Muscle of arm (tissue), 12 donors: ENCODE data around the gene VEGFD. TPM values are rescaled to one million over a fixed set of nuclear protein-coding genes. Genes with fewer than 3 reads are reported as not detected.

Source experiments
- DNase-seq: peaks from one replicate; pipeline ENCODE4 v3.0.0-alpha.2; 2013
- polyA plus RNA-seq, 12 donors: library from polyadenylated mRNA; unstranded; fragments of 120-200 nt; gene quantifications; one replicate each; pipeline ENCODE4 v1.2.1, GENCODE V29; 2013; ENCODE audit not compliant: insufficient read length in 12 of 12

The VEGFD gene
- polyA plus RNA-seq, 12 donors = 0.45 to 1.7 (median 1.1) TPM; not detected in 2

DNA sequence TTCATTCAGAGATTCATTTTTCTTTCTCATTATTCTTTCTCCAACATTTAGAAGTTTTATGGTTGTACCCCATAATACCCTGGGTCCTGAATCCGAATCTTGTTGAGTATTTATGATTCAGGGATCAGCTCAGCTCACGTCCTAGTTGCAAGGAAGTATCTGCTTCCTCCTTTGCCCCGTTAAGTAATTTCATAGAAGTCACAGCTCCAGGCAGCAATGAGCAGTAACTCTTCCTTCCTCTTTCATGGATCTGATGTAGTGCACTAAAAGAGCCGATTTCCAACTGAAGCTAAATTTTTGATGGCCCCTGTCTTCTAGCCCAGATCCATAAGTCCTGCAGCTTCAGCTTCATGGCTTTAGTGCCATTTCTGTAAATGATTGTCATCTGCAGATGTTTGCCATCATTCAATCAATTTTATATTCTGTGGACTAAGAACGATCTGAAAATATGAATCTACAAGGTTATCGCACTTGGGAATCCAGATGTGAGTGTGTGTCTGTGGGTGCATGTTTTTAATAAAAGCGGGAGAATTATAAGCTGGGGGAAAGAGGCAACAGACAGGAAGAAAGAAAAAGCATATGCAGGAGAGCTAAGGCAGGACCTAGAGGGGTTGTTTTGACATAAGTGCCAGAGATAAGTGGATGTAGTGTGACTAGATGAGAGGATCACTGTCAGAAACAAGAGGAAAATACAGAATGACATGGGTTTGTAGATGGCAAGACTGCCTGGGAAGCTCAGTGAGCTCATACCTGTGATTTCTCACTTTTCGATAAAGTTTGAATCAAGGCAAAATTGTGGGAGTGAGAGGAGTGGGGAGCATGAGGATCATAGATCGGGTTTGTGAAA is 17.5 kb downstream of the VEGFD start:
- no peak for DNase-seq

DNA sequence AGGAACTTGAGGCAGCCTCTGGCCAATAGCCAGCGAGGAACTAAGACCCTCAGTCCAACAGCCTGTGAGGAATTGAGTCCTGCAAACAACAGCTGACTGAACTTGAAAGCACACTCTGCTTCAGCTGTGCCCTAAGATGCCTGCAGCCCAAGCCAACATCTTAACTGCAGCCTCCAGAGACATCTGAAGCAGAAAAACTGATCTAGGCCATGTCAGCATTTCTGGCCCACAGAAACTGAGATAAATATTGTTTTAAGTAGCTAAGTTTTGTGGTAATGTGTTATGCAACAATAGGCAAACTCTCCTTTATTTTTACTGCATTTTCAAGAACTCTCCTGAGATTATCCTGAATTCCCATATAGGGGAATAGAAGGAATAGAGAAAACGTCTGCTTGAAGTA is 24.5 kb downstream of the VEGFD start:
- no peak for DNase-seq

DNA sequence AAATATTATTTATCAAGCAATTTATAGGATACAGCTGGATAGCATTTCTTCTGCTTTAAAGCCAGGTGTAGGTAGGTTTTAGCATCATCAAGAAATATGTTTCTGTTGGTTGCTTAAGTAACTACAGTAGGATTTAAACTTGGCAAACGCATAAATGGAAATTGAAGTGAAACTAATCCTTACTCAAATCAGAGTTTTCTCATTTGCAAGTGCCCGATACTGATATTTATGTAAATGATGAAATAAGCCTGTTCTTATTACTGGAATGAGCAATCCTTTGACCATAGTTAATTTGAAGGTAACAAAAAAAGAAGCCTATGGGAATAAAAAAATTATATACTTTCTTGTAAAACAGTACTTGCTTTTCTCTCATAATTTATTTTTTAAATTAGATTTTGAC is 25.7 kb downstream of the VEGFD start:
- DNase-seq = no peak

DNA sequence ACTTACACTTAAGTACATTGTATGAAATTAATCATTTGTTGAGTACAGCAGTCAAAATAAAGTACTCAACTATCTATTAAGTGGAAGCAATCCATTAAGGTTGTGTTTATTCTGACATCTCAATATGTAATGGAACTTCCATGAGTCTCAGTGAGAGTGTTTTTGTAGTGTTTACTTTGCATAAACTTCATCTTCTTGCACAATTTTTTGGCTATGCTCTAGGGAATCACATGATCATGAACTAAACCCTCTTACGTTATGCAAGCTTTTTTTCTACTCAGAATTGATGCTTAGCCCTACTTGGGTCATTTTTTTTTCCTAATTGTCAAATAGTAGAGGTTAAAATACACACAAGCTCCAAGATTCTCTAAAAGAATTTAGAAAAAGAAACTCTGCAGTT is 27.8 kb downstream of the VEGFD start:
- no peak for DNase-seq

DNA sequence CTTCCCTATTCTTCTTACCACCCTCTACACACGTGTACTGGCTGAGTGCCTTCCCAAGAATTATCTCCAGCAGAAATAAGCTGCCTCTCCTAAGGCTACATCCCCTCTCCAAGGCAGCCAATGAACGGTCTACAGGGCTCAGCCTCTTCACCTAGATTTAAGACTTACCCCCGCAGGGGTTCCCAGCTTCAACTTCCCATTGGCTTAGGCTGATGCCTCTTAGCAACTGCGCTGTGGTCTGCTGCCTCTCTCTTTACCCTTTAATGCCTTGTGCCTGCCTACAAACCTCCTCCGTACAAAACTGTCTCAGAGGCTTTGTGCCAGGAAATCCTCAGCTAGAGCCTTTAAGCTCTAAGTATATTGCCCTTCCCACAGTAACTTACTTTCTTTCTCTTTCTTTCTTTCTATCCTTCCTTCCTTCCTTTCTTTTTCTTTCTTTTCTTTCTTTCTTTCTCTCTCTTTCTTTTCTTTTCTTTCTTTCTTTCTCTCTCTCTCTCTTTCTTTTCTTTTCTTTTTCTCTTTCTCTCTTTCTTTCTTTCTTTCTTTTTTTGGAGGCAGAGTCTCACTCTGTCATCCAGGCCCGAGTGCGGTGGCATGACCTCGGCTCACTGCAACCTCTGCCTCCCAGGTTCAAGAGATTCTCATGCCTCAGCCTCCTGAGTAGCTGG is 33.8 kb downstream of the VEGFD start:
- no peak for DNase-seq

DNA sequence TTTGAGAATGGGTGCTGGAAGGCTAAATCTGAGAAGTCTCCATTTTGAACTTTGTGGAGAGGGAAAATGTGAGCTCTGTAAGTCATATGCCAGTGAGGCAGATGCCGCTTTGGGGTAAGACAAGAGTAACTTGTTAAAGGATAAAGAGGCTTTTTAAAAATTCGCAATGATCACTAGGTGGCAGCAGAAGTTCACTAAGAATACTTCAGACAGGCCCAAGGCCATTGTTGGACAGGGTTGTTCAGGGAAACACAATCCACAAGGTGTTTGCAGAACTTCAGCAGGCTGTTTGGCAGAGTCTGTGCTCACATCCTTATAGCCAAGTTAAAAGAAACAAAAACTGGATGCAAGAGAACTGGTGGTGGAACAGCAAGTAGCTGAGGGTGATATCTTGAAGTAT is 35.2 kb downstream of the VEGFD start:
- peak; percentile 61 for DNase-seq

DNA sequence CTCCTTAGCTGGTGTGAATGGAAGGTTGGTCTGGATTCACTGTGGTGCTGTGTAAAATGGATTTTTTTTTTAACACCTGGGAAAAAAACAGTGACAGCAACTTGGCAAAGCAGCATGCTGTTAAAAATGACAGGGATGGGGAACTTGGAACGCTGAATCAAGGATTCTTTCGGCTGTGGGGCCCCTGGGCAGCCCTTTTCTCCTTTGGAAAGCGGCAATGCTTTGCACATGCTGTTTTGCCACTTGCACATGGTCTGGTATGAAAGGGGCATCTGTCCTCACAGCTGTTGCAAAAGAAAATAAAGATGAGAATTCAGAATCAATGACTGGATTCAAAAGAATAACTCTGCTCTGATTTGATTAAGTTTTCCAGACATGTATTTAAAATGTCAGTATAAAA is 38.2 kb downstream of the VEGFD start:
- no peak for DNase-seq

DNA sequence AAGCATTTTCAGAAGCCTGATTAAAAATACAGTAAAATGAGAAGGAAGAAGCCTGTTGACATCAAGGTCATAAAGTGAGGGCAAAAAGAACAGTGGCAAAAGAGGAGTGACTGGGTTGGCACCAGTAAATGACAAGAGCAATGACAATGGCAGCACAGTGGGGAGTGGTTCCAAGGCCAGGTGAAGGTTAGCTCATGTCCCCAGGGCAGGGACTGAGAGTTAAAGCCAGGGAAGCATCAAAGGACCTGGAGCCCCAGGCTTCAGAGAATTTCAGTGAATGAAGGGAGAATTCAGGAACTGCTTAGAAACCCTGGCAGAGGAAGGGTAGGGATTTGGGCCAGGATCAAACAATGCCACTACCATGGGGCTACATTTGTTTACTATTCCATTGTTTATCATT is 40.1 kb downstream of the VEGFD start:
- no peak for DNase-seq

DNA sequence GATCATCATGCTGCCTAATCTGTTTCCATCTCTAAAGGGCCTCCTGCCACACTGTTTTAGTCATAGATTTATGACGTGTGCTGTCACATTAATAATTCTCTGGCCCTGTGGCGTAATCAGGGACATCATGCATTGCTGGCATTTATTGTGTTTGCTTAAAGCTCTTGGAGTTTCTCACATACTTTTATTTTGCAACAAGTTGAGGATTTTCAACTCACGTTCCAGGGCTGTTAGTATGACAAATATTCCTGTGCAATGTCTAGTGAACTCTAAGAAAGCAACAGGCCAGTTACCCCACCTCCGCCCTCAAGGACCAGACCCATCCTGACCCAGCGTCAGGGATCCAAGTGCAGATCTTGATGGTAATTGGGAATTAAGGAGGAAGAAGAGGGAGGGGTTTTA is 41.1 kb downstream of the VEGFD start:
- no peak for DNase-seq

DNA sequence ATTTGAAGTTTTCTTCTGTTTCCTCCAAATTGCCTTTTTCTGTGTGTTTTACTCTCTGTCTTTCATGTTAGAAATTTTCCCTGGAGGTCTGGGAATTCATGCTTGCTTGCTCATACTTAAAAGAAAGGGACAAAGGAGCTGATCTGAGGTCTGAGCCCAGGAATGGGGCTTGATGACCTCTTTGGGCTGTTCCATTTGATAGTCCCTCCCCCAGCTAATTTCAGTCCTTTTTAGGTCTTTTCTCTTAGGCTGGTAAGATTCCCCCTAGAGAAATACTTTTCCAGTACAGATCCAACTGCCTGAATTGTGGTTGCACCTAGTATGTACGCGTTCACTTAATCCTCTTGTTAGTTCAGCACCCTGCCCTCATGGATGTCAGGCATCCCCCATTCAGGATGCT is 43.3 kb downstream of the VEGFD start:
- no peak for DNase-seq

DNA sequence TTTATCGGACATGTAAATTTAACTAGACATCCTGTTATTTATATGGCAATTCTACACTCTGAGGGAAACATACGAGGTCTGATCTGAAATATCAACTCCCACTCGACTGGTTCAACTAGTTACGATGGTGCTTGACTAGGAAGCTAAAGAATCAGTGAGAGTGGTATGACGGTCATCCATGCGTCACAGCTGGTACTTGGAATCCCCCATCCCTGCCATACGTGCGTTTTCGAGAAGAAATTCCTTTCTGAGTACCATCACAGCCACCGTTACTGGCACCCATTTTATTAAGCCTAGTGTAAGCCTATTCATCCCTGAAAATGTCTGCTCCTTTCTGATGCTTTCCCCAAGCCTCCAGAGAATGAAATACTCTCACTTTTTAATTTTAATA is 48.2 kb downstream of the VEGFD start:
- DNase-seq = no peak

DNA sequence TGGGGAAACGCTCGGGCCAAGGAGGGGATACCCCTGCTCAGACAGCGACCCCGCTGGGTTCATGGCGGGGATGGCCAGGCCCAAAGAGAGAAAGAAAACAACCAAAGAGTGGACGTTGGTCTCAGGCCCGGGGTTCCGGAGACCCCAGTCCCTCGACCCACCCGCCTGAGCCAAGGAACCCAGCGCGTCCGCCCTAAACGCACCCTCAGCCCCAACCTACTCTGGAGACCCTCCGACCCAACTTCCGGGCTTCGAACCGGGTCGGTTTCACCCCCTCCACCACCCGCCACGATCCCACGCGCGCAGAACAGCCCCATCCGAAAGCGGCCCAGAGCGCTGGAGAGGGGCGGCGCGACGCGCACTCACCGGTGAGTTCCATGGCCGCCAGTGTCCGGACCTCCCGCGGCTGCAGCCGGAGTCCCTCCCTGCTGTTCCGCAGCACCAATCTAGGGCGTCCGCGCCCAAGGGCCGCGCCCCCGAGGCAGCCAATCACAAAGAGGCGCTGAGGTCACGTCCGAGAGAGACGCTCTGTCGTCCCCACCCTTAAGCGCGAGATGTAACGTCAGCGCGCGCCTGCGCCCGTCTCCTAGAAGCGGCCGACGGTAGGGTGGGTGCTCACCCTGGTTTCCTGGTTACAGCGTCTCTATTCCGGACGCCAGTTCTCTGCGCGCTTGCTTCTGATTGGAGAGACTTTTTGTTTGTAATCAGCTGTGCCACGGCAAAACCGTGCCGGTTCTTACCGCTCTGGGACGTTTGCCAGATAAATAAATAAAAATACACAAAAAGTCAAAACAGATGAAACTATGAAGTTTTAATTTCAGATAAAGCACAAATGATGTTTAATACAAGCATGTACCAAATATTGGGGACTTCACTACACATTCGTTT is 48.8 kb downstream of the VEGFD start, which contains the start of gene PIGA:
Gene PIGA, minus strand, starts transcription at position 389 of the 888 bp plus-strand sequence. CDS start 3,593 bp downstream, outside the sequence.
- DNase-seq = peak; percentile 95

DNA sequence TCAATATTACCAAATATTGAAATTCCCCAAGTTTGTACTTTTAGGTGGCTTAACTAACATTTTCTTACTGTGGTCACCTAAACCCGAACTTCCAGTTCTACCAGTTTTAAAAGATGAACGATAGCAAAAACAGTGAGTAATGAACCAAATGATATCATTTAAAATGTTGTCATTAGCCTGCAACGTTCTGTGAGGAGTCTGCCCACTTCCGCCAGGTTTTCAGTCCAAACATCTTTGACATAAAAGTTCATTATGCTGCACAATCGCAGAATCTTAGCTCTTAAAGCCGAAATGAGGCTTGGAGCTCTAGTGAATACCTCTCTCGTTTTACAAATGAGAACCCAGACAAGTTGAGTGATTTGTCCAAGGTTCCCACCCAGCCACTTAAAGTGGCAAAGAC is 49.7 kb downstream of the VEGFD start:
- no peak for DNase-seq

DNA sequence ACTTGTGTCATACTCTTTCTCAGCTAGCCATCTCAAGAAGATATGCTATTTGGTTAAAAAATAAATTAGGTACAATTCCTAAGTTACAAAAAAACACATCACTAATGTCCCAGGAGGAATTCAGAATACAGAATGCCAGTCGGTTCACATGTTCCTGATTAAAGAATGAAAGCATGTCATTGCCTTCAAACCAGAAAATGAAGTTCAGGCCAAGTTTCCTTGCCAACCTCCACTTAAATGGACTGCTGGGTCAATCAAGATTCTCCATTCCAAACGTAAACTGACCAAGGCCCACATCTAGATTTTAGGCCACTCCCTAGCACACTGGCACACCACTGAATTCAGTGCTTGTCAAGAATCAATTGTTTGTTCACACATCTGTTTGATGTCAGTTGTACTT is 55.4 kb downstream of the VEGFD start:
- DNase-seq = no peak

DNA sequence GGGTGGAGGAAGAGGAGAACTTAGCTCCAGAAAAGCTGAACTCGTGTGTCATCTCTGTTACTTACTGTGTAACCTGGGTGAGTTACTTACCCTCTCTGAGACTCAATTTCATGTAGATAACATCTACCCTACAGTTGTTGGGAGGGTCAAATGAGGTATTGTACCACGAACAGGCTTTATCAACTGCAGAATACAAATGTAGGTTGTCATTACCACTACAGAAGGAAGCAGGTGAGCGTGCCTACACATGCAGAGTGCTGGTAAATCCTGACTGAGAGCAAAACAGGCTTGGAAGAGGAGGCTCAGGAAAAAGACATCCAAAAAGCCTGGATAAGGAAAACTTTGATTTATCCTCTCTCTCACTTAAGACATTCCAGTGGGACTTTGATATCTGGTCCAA is 56.1 kb downstream of the VEGFD start:
- no peak for DNase-seq

DNA sequence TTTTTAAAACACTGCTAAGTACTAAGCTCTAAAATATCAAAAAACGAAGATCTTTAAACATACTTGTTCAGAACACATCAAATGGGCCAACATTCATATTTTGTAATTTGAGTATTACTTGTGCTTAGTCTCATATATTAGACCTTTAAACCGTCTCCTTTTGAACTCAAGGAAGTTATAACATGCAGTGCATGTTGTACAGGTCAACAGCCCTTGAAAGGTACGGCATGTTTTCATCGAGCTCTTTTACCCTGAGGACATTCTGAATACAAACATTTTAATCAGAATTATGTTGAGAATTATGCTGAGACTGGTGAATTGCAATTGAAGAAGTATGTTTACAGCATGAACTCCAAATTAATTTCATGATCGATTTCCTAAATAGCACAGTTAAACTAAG is 61.7 kb downstream of the VEGFD start:
- no peak for DNase-seq

DNA sequence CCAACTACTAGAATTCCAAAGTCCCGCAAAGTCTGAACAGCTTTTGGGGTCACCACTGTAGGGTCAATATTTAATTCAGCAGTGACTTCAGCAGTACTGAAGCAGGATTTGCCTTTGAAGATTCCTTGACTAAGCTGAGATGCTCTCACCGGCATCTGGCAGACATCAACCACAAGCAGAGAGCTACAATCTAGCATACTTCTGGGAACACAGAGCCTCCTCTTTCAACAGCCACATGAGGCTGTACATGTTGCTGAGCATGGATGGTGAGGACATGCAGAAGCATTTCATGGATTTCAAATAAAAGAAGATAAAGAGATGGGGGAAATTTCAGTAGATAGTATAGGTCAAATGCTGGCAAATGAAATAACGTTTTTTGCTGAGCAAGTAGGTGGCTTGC is 62.1 kb downstream of the VEGFD start:
- DNase-seq = no peak

DNA sequence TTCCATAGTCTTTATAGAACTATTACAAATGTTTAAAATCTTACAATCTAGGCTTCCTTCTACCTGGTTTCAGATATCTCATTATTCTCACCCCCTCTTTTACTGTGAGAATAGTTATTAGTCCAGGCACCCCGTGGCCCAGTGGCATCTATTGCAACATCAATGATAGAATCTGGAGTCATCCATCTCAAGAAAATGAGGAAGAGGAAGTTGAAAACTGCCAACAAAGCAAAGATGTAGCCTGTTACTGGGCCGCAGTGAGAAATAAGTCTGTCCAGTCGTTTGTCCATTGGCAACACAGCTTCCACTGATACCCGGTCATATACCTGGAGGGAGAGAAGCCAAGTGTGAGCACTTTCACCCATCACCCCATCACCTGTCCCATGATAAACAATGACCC is 62.8 kb downstream of the VEGFD start:
- DNase-seq = no peak

DNA sequence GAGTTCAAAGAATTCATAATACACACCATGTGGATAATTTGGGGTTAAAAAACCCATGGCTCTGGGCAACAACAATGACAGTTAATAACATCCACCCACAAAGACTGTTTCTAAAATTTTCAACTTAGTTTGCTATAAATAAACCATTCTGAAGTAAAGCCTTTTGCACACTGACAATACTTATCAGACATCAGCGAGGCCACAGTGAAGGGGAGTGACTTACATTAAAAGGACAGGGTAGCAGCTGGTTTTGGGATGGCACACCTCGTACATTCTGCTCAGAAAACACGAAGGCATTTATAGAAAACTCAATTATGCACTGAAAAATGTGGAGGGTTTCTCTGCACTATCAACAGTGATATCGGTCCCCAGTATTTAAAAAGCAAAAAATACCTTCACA is 63.9 kb downstream of the VEGFD start:
- DNase-seq = no peak

DNA sequence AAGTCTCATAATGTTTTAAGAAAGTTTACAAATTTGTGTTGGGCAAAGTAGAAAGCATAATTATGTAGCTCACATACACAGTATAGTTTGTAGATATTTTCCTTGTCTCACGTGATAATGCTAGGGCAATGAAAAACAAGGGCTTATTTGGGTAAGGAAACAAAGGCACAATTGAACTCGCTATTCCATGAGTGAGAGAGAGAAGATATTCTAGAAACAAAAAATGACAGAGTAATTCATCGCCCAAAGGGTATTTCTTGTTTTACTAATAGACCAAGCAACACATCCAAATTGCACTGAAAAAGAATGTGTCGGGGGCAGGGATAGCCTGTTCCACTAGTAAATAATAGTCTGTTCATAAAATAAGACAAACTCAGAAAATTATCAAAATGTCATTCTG is 65.1 kb downstream of the VEGFD start:
- DNase-seq = no peak

DNA sequence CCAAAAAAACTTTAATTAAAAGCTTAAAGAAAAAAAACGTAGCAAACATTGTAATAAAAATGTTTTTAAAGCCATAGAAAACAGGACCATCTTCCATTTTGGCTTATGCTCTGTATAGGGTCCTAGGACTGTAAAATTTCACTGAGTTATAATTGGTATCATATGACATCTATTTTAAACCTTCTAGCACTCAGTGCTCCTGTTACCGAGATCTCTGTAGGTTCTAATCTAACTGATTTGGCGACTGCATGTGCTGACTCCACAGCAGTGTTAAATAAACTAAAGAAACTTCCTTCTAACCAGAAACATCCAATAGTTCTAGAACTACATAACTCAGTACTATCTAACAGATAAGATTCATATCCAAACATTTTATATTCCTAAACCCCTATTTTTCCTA is 68.7 kb downstream of the VEGFD start, which contains the start of gene ASB11:
Gene ASB11, minus strand, starts transcription at position 132 of the 400 bp plus-strand sequence. Its CDS starts 35 bp downstream, at position 97.
- no peak for DNase-seq

DNA sequence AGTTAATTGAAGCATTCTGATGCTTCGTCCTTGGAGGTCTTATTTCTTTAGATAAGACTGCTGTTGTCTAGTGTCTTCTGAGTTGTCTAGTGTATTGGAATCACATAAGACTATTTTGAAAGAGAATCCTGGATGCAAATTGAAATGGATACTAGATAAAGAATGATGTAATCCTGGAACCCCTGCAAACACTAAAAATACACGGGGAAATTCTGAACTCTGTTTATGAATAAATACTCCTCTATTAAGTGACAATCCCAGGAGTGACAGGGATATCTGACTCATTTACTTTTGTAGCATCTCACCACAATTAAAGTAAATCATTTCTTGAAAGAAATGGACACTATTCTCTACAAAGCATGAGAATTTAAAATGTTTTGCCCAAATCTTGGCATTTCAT is 69.7 kb downstream of the VEGFD start:
- no peak for DNase-seq
